HEK293 (cell line): ENCODE results near the gene RTKN2.

Experiments
- CTCF ChIA-PET: fragments of 350-600 bp; formaldehyde crosslinking; extraction: SDS; loops from one replicate; lab custom pipeline; 2021; ENCODE audit warnings: antibody characterized with exemption; lab: Yijun Ruan, JAX
- POLR2A ChIA-PET: fragments of 300-600 bp; formaldehyde crosslinking; extraction: SDS; loops from one replicate; lab custom pipeline; 2020; ENCODE audit warnings: antibody characterized with exemption, inconsistent platforms; lab: Yijun Ruan, JAX
- H3K27ac ChIP-seq: fragments of 200-500 bp; sonication (Bioruptor generic); 2 replicates; pipeline ENCODE4 v1.5.1; 2014; ENCODE audit warnings: low read depth, low read length, control low read depth, inconsistent platforms; ENCODE audit errors: extremely low read depth
- H3K36me3 ChIP-seq, 2 experiments: fragments of 200-500 bp in 1 of 2; sonication (Bioruptor generic) in 1 of 2; 1 replicate in 1 of 2; 2 replicates in 1 of 2; pipeline ENCODE4 v1.5.1; 2014 to 2017; ENCODE audit warnings: inconsistent platforms in 2 of 2, low read length in 2 of 2; ENCODE audit not compliant: control insufficient read depth in 2 of 2, insufficient read depth in 1 of 2
- H3K4me1 ChIP-seq: fragments of 200-500 bp; sonication (Bioruptor generic); 2 replicates; pipeline ENCODE4 v1.5.1; 2014; ENCODE audit warnings: mild to moderate bottlenecking, low read length, inconsistent platforms; ENCODE audit not compliant: control insufficient read depth, insufficient read depth
- H3K4me3 ChIP-seq: 2 replicates; pipeline ENCODE4 v1.5.1; 2011; ENCODE audit warnings: low read depth, mild to moderate bottlenecking, control low read depth, low read length, moderate library complexity
- H3K9me3 ChIP-seq: fragments of 200-500 bp; sonication (Bioruptor generic); 2 replicates; pipeline ENCODE4 v1.5.1; 2014; ENCODE audit warnings: low read depth, low read length, inconsistent platforms; ENCODE audit not compliant: control insufficient read depth, insufficient read depth
- BCL11A ChIP-seq: fragments of 450-650 bp; formaldehyde crosslinking; IDR thresholded peaks from 2 replicates; pipeline ENCODE4 v1.5.1; 2016; ENCODE audit warnings: low read depth, missing biosample characterization, missing genetic modification characterization
- GLI2 ChIP-seq: fragments of 450-650 bp; formaldehyde crosslinking; IDR thresholded peaks from 2 replicates; pipeline ENCODE4; 2017; ENCODE audit warnings: missing biosample characterization, missing genetic modification characterization, low read depth, borderline replicate concordance
- HOXA7 ChIP-seq: sonication (generic); formaldehyde crosslinking; IDR thresholded peaks from 2 replicates; pipeline ENCODE4 v1.8.1; 2022; ENCODE audit warnings: missing genetic modification reagents, borderline replicate concordance
- HOXC10 ChIP-seq: sonication (generic); formaldehyde crosslinking; IDR thresholded peaks from 2 replicates; pipeline ENCODE4 v1.8.1; 2023; ENCODE audit warnings: mild to moderate bottlenecking, missing genetic modification reagents
- MZF1 ChIP-seq: fragments of 450-650 bp; formaldehyde crosslinking; IDR thresholded peaks from 2 replicates; pipeline ENCODE4 v1.5.1; 2017; ENCODE audit warnings: missing biosample characterization, missing genetic modification characterization, borderline replicate concordance
- SP3 ChIP-seq: fragments of 450-650 bp; formaldehyde crosslinking; IDR thresholded peaks from 2 replicates; pipeline ENCODE4 v1.5.1; 2016; ENCODE audit warnings: missing biosample characterization, missing genetic modification characterization
- ZBTB1 ChIP-seq: fragments of 450-650 bp; formaldehyde crosslinking; IDR thresholded peaks from 2 replicates; pipeline ENCODE4 v1.5.1; 2016; ENCODE audit warnings: missing biosample characterization, missing genetic modification characterization
- ZNF132 ChIP-seq: fragments of 450-650 bp; formaldehyde crosslinking; IDR thresholded peaks from 2 replicates; pipeline ENCODE4 v1.5.1; 2017; ENCODE audit warnings: missing biosample characterization, missing genetic modification characterization, borderline replicate concordance
- ZNF157 ChIP-seq: fragments of 450-650 bp; formaldehyde crosslinking; IDR thresholded peaks from 2 replicates; pipeline ENCODE4 v1.5.1; 2016; ENCODE audit warnings: missing biosample characterization, missing genetic modification characterization
- ZNF175 ChIP-seq: fragments of 450-650 bp; formaldehyde crosslinking; IDR thresholded peaks from 2 replicates; pipeline ENCODE4 v1.5.1; 2016; ENCODE audit warnings: missing biosample characterization, missing genetic modification characterization
- ZNF292 ChIP-seq: fragments of 450-650 bp; formaldehyde crosslinking; IDR thresholded peaks from 2 replicates; pipeline ENCODE4 v1.5.1; 2016; ENCODE audit warnings: low read depth, missing biosample characterization, missing genetic modification characterization, borderline replicate concordance
- ZNF391 ChIP-seq: fragments of 450-650 bp; formaldehyde crosslinking; IDR thresholded peaks from 2 replicates; pipeline ENCODE4 v1.5.1; 2016; ENCODE audit warnings: low read depth, missing biosample characterization, missing genetic modification characterization, borderline replicate concordance
- ZNF629 ChIP-seq: fragments of 450-650 bp; formaldehyde crosslinking; IDR thresholded peaks from 2 replicates; pipeline ENCODE4 v1.5.1; 2017; ENCODE audit warnings: missing biosample characterization, missing genetic modification characterization
- ZNF660 ChIP-seq: fragments of 450-650 bp; IDR thresholded peaks from 2 replicates; pipeline ENCODE4 v1.5.1; 2018; ENCODE audit warnings: missing biosample characterization, mild to moderate bottlenecking, missing genetic modification characterization
- ZNF776 ChIP-seq: fragments of 450-650 bp; formaldehyde crosslinking; IDR thresholded peaks from 2 replicates; pipeline ENCODE4 v1.5.0; 2017; ENCODE audit warnings: missing biosample characterization, missing genetic modification characterization, borderline replicate concordance
- TF ChIP-seq, protein P1 (sequence below): fragments of 450-650 bp; formaldehyde crosslinking; IDR thresholded peaks from 2 replicates; pipeline ENCODE4 v1.5.1; 2016; ENCODE audit warnings: missing biosample characterization, missing genetic modification characterization
- TF ChIP-seq, protein P2 (sequence below): fragments of 450-650 bp; formaldehyde crosslinking; IDR thresholded peaks from 2 replicates; pipeline ENCODE4 v1.5.1; 2016; ENCODE audit warnings: missing biosample characterization, missing genetic modification characterization
- TF ChIP-seq, protein P3 (sequence below): fragments of 450-650 bp; formaldehyde crosslinking; IDR thresholded peaks from 2 replicates; pipeline ENCODE4 v1.5.1; 2016; ENCODE audit warnings: missing biosample characterization, missing genetic modification characterization, low read depth

Gene RTKN2

DNA sequence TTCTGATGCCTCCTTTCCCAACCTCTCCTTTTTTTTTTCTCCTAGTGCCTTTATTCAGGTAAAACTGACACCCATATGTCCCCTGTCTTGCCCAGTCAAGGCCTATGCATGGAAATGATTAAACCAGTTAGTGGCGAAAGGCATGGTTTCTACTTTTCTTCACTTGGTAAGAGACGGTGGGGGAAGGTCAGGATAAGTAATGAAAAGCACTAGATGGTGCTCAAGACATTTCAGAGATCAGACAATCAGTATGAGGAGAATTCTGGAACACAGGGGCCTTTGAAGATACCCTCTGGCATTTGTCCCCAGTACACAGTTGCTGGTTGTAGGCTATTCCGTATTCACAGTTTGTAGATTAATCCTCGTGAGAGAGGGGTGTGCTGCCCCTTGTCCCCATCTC, 121.2 kb downstream of the RTKN2 start:
- ChIA-PET CTCF (no interaction called here), POLR2A (no interaction called here)
- Histone ChIP-seq H3K4me1 (no peaks in the 10 kb centered on the region), H3K36me3 (no peaks in the 10 kb centered on the region), H3K9me3 (no peaks in the 10 kb centered on the region), H3K4me3 (no peak overlapping the region), H3K27ac (no peak overlapping the region)
- no peak for TF ChIP-seq ZBTB1 (tag by site-specific recombination)
- TF ChIP-seq, protein P1, sequence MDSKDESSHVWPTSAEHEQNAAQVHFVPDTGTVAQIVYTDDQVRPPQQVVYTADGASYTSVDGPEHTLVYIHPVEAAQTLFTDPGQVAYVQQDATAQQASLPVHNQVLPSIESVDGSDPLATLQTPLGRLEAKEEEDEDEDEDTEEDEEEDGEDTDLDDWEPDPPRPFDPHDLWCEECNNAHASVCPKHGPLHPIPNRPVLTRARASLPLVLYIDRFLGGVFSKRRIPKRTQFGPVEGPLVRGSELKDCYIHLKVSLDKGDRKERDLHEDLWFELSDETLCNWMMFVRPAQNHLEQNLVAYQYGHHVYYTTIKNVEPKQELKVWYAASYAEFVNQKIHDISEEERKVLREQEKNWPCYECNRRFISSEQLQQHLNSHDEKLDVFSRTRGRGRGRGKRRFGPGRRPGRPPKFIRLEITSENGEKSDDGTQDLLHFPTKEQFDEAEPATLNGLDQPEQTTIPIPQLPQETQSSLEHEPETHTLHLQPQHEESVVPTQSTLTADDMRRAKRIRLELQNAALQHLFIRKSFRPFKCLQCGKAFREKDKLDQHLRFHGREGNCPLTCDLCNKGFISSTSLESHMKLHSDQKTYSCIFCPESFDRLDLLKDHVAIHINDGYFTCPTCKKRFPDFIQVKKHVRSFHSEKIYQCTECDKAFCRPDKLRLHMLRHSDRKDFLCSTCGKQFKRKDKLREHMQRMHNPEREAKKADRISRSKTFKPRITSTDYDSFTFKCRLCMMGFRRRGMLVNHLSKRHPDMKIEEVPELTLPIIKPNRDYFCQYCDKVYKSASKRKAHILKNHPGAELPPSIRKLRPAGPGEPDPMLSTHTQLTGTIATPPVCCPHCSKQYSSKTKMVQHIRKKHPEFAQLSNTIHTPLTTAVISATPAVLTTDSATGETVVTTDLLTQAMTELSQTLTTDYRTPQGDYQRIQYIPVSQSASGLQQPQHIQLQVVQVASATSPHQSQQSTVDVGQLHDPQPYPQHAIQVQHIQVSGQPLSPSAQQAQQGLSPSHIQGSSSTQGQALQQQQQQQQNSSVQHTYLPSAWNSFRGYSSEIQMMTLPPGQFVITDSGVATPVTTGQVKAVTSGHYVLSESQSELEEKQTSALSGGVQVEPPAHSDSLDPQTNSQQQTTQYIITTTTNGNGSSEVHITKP (tag by site-specific recombination), result no peak
- TF ChIP-seq ZNF776, result no peak
- TF ChIP-seq, protein P2, sequence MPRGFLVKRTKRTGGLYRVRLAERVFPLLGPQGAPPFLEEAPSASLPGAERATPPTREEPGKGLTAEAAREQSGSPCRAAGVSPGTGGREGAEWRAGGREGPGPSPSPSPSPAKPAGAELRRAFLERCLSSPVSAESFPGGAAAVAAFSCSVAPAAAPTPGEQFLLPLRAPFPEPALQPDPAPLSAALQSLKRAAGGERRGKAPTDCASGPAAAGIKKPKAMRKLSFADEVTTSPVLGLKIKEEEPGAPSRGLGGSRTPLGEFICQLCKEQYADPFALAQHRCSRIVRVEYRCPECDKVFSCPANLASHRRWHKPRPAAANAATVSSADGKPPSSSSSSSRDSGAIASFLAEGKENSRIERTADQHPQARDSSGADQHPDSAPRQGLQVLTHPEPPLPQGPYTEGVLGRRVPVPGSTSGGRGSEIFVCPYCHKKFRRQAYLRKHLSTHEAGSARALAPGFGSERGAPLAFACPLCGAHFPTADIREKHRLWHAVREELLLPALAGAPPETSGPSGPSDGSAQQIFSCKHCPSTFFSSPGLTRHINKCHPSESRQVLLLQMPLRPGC, result no peak
- TF ChIP-seq HOXA7 (CRISPR knock-in tag), result no peak
- TF ChIP-seq, protein P3, sequence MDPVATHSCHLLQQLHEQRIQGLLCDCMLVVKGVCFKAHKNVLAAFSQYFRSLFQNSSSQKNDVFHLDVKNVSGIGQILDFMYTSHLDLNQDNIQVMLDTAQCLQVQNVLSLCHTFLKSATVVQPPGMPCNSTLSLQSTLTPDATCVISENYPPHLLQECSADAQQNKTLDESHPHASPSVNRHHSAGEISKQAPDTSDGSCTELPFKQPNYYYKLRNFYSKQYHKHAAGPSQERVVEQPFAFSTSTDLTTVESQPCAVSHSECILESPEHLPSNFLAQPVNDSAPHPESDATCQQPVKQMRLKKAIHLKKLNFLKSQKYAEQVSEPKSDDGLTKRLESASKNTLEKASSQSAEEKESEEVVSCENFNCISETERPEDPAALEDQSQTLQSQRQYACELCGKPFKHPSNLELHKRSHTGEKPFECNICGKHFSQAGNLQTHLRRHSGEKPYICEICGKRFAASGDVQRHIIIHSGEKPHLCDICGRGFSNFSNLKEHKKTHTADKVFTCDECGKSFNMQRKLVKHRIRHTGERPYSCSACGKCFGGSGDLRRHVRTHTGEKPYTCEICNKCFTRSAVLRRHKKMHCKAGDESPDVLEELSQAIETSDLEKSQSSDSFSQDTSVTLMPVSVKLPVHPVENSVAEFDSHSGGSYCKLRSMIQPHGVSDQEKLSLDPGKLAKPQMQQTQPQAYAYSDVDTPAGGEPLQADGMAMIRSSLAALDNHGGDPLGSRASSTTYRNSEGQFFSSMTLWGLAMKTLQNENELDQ (tag by site-specific recombination), result no peak
- no peak for TF ChIP-seq ZNF175 (tag by site-specific recombination)

DNA sequence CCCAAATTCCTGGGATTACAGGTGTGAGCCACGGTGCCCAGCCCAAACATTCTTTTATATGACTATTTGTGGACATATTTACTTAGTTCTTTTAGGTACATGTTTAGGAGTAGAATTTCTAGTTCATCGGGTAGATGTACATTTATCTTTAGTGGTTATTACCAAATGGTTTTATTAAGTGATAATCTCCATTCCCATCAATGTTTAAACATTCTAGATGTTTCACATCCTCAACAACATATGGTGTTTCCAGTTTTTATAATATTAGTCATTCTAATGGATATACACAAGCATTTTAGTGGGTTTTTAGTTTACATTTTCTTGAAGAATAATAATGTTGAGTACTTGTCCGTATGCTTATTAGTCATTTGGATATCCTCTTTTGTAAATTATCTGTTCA, 131.7 kb downstream of the RTKN2 start:
- Histone ChIP-seq H3K4me3 (no peak overlapping the region), H3K36me3 (no peaks in the 10 kb centered on the region), H3K27ac (no peak overlapping the region), H3K4me1 (no peaks in the 10 kb centered on the region), H3K9me3 (no peaks in the 10 kb centered on the region)
- TF ChIP-seq GLI2 (tag by site-specific recombination), result no peak
- TF ChIP-seq ZNF132 (tag by site-specific recombination), result no peak
- no peak for TF ChIP-seq SP3 (tag by site-specific recombination)
- TF ChIP-seq HOXC10 (CRISPR knock-in tag), result no peak
- TF ChIP-seq BCL11A (tag by site-specific recombination), result no peak
- no peak for TF ChIP-seq ZNF629 (tag by site-specific recombination)
- no peak for TF ChIP-seq ZNF292 (tag by site-specific recombination)
- TF ChIP-seq MZF1 (tag by site-specific recombination), result no peak
- TF ChIP-seq ZNF391 (tag by site-specific recombination), result no peak
- TF ChIP-seq ZNF660 (tag by site-specific recombination), result no peak
- no peak for TF ChIP-seq ZNF157 (tag by site-specific recombination)
- CTCF ChIA-PET, result interaction anchor here (0.5 kb wide), 1 partner anchor 8 kb away, joined by 3 read pairs; no protein-coding TSS in a partner anchor
- POLR2A ChIA-PET, result no interaction called here
